ENCODE results near the gene WDR37.
"Not testable (repeated sequence)": the region's sequence is repeated elsewhere in the genome, so short reads cannot be mapped to it uniquely, and the experiment has no call there.

WDR37 gene

DNA sequence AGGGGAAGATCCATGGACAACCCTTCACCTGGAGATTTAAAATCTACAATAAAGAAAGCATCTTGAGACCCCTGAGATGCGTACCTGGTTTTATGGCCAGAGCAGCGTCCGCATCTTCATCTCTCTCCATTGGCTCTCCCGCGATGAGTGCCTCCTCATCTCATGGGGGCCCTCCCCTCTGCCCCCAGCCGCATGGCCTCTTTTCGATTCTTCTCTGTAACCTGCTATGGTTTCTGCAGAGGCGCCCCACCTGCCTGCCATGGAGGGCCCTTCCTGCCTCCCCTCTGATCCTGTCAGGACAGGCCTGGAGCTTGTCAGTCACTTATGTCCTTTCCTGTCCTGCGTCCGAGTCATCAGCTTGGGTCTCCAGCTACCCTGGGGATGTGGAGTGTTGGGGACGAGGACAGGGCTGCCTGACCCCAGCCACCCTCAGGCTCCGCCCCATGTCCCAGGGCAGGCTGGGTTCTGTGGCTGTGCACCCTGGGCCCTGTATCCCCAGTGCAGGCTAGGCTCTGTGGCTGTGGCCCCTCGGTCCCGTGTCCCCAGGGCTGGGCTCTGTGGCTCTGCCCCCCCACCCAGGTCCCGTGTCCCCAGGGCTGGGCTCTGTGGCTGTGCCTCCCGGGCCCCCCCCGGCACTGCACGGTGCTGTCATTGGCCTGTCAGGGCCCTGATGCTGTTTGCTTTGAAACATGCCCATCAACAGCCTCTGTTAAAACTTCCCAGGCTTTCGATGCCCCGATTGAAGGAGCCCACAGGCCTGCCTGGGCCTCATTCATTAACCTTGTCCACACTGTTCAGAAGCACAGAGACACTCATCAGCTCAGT lies 99.8 kb downstream of the WDR37 start:
- no peak for DNase-seq

DNA sequence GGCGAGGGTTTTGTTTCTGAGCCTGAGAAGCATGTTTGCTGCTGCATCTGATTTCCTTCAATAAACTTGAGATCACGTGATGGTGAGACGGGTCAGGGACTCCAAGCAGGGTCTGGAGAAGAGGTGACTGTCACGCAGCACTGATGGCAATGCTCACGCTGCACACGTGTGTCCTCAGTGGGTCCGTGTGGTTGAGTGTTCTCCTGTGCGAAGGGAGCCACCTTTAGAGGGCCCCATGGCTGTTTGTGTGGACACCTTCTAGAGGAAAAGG lies 100.4 kb downstream of the WDR37 start:
- no peak for DNase-seq

DNA sequence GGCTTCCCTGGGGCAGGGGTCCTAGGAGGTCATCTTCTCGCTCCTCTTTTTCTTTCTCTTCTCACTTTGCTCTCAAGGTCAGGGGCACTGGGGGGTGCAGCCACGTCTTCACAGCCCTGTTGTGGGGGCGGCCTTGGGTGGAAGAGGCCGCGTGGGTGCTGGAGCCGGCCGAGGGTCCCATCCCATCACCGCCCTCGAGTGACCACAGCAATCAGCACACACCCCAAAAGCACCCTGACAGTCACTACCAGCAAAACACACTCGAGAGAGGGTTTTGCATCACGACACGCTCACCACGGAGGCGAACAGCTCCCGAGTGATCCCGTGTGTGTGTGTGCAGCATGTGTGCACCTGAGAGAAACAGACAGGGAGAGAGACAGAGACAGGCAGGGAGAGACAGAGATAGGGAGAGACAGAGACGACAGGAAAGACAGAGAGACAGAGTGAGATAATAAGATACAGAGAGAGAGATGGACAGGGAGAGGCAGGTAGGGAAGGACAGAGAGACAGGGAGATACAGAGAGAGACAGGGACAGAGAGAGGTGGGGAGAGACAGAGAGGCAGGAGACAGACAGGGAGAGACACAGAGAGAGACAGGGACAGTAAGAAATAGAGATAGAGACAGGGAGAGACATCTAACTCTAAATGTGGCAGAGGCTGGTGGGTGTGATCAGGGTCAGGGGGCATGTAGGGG lies 100.9 kb downstream of the WDR37 start:
- no peak for DNase-seq

DNA sequence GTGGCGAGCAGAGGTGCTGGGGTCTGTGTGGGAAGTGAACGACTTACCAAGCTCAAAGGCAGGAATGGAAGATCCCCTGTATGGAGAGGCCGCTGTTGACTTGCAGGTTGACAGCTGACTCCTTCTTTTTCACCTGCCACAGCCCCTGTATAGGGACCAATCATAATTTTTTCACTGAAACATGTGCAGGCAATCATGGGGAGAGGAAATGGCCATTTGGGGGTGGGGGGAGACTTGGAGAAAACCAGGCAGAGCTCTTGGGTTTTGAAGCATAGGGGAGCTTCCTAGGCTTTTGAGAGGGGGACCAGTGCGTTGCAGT lies 101.4 kb downstream of the WDR37 start:
- DNase-seq: no peak

DNA sequence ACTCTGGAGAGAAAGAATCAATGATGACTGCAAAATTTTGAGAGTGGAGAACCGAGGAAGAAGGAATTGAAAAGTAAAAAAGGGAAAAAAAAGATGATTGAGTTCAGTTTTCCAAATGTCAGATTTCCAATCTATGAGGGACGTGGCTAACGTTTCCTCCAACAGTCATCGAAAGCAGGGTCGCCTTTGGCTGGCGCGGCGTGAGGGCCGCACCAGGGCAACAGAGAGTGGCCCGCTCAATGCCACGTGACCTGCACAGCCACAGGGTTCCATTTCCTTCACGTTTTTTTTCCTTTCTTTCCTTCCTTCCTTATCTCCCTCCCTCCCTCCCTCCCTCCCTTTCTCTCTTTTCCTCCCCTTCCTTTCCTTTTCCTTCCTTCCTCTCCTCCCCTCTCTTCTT lies 101.9 kb downstream of the WDR37 start:
- DNase-seq: no peak

DNA sequence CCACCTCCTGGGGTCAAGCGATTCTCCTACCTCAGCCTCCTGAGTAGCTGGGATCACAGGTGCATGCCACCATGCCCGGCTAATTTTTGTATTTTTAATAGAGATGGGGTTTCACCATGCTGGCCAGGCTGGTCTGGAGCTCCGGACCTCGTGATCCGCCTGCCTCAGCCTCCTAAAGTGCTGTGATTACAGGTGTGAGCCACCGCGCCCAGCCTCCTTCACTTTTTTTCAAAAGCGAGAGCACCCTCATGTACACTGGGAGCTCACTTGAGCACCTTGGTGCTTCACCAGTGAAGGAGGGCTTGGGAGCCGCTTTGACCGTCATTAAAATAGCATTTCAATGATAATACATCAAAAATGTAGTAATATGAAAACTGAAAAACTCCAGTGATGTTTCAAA lies 102.4 kb downstream of the WDR37 start:
- DNase-seq: not testable (repeated sequence)

DNA sequence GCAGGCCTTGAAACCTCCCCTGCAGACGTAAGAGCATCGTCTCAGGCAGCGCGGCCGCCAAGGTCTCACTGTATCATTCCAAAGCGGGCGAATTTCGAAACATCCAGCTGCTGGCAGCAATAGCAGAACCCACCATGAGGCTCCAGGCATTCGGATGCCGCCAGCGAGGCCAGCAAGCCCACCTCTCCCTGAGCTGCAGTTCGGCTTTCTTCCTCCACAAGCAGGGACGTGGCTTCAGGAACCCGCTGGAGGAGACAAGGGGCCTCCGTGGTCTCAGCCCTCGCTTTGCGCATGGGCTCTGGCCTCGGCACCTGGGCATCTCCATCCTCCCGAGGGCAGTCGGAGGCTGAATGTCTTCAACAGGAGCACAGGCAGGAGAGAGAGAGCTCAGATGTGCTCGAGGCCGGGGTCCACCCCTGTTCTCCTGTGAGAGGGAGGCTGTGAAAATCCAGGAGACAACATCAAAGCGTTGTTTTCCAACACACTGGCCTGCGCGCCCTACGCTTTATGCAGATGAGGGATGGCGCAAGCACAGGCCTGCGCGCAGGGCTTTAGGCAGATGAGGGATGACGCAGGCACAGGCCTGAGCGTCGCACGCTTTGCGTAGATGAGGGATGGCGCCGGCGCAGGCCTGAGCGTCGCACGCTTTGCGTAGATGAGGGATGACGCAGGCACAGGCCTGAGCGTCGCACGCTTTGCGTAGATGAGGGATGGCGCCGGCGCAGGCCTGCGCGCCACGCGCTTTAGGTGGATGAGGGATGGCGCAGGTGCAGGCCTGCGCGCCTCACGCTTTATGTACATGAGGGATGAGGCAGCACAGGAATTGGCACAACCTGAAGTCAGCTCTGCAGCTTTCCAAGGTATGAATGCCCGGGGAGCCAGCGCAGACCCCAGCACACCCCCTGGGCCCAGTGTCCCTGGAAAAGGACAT lies 103.2 kb downstream of the WDR37 start:
- DNase-seq: no peak

DNA sequence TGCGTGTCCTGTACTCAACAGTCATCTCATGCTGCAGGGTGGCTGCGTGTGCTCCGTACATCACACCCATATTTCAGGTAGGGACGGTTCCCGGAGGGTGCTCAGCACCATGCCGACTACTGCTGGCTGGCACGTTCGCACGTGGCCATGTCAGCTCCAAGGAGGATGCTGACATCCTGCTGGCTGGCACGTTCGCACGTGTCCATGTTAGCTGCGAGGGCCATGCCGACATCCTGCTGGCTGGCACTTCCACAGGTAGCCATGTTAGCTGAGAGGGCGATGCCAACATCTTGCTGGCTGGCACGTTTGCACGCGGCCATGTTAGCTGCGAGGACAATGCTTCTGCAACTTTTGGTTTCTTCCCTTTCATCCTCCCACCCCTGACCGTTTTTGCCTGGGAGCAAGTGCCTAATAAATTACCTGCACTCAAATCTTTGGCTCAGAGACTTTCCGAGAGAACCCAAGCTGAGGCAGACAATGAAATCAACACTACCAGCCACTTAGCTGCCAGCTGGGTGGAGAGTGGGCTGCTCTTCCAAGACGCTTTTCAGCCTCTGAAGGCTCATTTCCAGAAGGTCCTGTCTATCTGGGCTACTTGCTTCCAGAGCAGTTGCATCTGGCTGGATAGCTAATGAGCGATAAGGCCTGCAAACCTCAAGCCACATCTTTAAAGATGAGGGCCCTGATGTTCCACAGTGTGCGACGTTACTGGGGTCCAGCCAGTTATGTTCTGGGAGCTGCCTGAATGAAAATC lies 104.6 kb downstream of the WDR37 start:
- no peak for DNase-seq

DNA sequence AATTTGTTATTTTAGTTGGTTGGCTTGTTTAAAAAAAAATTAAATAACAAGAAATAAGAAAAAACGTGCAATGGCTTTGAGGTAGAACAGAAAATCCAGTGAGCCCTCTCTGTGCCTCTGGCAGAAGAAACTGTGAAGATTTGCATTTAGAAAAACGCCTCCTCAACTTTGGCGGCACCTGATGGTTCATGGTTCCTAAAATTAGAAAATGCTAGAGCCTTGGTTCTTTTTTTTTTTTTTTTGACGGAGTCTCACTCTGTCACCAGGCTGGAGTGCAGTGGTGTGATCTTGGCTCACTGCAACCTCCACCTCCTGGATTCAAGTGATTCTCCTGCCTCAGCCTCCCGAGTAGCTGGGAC lies 105.1 kb downstream of the WDR37 start:
- not testable (repeated sequence) for DNase-seq

DNA sequence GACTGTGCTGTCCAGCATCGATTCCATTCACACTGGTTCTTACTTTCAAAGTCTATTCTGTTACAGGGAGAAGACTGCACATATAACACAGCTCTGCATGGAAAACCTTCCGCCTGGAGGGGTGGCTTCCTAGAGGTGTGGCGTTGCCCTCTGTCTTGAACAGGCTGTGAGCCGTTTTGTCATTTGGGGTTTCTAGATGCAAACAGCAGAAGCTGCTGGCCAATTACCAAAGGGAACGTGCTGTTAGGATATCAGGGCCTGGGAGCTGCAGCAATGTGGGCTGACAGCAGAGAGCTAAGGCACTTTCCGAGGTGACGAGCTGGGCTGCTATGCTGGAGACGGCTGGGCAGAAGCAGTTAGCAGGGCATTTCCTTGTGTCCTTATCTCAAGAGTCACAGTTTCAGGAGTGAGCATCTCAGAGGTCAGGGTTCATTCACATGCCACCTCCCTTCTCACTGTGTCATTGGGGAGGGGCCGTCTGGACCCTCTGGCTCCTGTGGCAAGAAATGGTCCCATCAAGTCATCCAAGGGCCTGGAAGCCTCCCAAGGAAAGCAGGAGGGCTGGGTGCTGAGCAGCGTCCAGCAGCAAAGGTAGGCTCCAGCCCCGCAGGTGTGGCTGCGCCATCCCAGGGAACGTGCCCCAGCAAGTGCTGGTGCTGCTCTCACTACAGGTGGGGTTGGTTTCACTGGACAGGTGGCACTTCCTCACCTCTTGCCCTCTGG lies 106.5 kb downstream of the WDR37 start:
- DNase-seq: no peak

DNA sequence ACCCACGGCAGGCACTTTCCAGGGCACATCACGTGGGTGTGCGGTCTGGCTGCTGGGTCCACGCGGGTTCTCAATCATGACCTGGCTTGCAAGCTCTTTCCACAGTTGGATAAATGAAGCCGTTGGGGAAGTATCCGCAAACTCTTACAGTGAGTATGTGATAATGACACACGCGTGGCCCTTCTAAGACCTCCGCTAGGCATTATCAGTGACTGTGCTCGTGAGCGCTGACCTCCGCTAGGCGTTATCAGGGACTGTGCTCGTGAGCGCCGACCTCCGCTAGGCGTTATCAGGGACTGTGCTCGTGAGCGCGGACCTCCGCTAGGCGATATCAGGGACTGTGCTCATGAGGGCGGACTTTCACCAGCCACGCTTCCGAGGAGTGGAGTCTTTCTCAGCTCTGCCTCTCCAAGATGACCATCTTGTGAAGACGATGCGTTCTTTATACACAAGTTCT lies 107.0 kb downstream of the WDR37 start:
- DNase-seq: no peak

DNA sequence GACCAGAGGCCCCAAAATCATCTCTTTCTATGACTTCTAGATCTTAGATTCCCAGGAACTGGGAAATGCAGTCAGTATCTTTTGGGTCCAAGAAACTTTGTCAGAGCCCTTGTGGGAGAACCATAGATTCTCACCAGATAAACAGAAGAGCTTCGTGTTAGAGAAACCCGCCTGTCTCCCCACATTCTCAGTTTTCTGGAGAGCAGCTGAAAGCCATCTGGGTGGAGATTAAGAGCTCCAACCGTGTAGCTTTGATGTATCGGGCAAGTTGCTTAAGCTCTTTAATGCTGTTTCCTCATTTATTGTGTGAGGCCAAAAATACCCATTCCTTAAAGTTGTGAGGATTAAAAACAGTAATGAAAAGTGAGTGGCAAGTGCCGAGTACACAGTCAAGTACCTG lies 107.6 kb downstream of the WDR37 start:
- no peak for DNase-seq

DNA sequence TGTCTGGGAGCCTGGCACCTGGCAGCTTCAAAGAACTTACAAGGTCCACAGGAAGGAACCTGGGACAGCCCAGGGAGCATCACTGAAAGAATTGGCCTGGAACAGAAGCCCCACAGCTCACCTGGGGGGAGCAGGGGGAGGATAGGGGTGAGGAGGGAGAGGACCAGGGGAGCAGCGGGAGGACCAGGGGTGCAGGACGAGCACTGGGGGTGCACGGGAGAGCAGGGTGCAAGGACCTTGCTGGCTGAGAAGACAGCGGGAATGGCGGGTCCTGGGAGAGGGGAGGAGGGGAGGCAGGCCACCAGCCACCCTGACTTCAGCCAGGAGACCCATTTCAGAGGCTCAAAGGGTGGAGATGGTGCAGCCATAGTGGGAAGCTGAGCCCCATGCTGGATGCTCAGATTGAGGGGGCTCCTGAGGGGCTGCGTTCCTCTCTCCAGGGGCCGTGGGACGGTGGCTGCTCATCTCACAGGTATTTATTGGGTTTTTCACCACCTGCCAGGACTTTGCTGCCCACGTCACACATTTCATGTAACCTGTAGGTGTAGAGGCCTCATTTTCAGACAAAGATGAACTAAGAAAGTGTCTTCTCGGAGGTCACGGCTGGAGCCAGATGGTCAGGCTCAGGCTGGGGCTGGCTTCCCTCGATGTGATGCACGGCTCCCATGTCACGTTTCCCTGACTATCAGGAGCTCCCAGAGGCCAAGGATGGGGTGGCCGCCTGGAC lies 110.1 kb downstream of the WDR37 start:
- DNase-seq: no peak

DNA sequence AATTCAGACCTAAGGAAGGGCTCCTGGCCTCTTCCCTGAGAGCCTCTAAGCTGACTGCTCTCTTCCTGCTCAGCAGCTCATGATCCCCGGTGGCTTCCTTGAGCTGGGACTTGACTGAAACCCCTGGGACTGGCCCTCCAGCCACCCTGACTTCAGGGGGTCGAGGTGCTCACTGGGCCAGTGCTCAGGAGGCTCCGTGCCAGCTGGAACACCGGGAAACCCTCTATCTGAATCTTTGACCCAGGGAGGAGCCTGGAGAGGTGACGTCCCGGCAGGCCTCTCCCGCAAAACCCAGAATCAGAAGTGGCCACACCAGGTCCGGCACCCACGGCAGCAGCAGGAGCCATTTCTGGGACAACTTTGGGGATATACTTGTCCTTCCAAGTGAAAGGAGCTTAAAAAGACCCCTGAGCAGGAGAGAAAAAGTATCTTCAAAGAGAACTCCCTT lies 110.7 kb downstream of the WDR37 start:
- no peak for DNase-seq

DNA sequence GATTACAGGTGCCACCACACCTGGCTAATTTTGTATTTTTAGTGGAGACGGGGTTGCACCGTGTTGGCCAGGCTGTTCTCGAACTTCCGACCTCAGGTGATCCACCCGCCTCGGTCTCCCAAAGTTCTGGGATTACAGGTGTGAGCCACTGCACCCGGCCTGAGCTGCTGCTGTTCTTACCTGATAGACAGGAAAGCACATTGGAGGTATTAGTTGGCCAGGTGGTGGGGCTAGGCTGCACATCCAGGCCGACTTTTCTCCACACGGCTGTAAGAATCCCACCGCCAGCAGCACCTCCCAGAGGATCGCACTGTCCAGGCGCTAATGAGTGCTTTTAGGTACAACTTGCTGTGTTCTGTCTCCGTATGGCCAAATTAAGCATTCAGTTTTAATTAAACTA lies 112.6 kb downstream of the WDR37 start:
- DNase-seq: no peak

DNA sequence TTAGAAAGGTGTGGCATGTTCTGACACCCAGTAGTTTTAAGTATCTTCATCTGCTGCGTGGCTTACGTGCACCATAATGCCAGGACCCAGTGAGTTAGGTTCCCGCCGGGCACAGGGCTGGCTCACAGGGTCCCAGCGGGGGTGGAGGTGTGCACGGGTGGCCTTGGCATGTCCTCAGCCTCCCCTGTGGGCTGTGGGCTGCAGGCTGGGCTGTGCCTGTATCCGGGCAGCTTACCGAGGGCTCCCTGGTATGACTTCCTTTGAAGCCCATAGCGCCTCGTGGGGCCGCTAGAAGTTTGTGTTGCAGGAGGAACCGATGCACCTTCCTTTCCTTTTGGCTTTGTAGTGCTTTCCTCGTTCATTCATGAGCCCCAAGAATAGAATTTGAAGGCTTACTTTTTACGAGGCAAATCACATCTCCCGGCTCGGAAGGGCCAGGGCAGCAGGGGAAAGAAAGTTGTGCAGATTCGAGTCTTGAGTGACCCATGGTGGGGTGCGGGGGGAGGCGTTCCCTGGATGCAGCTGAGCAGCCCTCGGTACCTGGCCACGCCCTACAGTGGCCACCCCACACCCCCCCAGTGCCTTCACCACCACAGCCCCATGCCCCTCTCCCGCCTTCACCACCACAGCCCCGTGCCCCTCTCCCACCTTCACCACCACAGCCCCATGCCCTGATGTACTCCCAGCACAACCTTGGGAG lies 113.2 kb downstream of the WDR37 start:
- DNase-seq: no peak

DNA sequence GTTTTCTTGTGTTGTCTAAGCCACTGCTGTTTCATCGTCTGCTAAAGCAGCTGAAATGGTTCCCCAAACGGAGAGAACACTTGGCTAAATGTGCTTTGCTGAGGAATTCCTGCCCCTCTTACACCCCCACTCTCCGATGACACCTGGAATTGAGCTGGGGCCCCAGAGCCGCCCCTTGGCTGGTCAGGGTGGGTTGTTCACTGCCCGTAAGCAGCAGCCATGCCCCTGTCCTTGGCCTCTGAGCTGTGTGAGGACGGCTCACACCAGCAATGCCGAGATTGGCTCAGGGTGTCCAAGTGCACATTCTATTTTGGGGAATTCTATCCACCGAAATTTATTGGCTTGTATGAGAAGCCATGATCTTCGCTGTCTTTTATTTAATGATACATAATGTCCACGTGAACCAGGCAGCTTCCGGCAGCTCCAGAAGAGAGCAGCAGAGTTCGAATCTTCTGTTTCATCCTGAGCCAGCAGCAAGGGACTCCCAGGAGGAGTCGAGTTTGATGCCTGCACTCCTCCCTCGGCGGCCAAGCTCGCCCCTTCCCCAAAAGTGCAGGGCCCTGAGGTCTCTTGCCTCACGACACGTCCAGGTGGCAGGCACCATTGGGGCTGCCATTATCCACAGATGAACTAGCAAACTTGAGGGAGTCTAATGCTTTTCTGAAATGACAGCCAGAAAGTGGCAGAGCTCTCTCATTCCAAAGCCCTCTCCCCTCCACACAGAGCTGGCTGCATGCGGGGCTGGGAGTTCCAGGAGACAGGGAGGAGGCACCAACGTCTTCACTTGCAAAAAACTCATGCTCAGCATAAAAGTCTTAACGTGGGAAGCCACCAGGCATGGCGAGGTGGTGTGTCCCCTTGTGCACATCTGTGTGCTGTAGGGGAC lies 114.0 kb downstream of the WDR37 start:
- DNase-seq: no peak

DNA sequence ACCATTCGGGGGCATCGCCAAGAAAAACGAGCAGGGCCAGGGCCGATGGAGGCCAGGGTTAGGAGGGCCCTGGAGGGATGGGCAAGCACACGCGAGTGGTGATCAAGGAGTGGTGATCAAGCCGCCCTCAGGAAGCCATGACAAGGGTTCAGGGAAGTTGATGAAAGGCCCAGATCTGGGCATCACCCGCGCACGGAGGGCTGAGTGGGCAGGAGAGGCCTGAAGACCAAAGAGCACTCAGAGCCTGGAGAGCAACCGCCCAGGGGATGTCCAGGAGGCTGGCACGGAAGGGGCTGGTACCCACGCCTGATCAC lies 114.6 kb downstream of the WDR37 start:
- no peak for DNase-seq

DNA sequence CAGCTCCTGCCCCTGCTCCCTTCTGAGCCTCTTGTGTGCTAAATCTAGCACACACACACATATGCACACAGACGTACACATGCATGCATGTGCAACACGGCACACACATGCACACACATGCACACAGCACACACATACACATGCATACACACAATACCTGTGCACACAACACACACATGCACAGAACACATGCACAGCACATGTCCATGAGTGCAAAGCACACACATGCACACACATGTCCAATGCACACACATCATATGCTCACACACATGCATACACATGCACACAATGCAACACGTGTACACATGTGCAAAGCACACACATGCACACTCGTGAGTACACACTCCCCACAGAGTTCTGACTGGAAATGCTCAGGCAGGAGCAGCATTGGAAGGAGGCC lies 115.0 kb downstream of the WDR37 start:
- DNase-seq: no peak

DNA sequence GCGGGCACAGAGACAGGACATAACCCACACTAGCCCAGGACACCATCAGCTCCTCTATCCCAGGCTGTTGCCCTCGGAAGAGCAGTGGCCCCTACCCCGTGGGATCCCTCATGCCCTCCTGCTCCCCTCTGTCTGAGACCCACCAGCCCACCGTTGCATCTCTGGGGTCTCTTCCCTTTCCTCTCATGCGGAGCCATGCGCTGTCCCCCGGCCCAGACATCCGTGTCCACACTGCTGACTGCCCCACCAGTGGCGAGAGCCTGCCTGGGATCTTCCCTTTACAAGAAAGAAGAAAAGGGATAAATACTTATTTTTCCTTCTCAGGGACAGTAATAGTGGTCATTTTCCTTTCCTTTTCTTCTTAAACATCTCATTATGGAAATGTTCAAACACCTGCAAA lies 115.4 kb downstream of the WDR37 start:
- DNase-seq: no peak

Data from RPMI8226 (cell line).